Nephron (organoid): Measurements from ENCODE around the gene JAKMIP1.

Source experiments
- H3K27ac Mint-ChIP-seq, 3 experiments: 2 replicates each; pipeline ENCODE4 v1.8.0; 2020; ENCODE audit warnings: mixed read lengths in 3 of 3, mild to moderate bottlenecking in 2 of 3, moderate library complexity in 1 of 3
- H3K27me3 Mint-ChIP-seq: 2 replicates; pipeline ENCODE4 v1.8.0; 2021; ENCODE audit warnings: low read depth, mild to moderate bottlenecking, moderate library complexity, mixed read lengths
- H3K36me3 Mint-ChIP-seq: 2 replicates; pipeline ENCODE4 v1.8.0; 2020; ENCODE audit warnings: low read depth, mixed read lengths
- H3K4me1 Mint-ChIP-seq: 2 replicates; pipeline ENCODE4 v1.8.0; 2020; ENCODE audit warnings: mixed read lengths
- H3K4me3 Mint-ChIP-seq, 3 experiments: 2 replicates each; pipeline ENCODE4 v1.8.0; 2020; ENCODE audit warnings: mild to moderate bottlenecking in 3 of 3, mixed read lengths in 3 of 3, moderate library complexity in 2 of 3
- H3K9me3 Mint-ChIP-seq: 2 replicates; pipeline ENCODE4 v1.8.0; 2020; ENCODE audit warnings: mixed read lengths
- TF ChIP-seq, protein P1 (sequence below), 3 experiments: fragments of 200-600 bp; sonication (generic); IDR thresholded peaks; one replicate each; pipeline ENCODE4 v1.5.0; 2021; ENCODE audit warnings: antibody characterized with exemption in 3 of 3; ENCODE audit not compliant: unreplicated experiment in 3 of 3

JAKMIP1 gene

DNA sequence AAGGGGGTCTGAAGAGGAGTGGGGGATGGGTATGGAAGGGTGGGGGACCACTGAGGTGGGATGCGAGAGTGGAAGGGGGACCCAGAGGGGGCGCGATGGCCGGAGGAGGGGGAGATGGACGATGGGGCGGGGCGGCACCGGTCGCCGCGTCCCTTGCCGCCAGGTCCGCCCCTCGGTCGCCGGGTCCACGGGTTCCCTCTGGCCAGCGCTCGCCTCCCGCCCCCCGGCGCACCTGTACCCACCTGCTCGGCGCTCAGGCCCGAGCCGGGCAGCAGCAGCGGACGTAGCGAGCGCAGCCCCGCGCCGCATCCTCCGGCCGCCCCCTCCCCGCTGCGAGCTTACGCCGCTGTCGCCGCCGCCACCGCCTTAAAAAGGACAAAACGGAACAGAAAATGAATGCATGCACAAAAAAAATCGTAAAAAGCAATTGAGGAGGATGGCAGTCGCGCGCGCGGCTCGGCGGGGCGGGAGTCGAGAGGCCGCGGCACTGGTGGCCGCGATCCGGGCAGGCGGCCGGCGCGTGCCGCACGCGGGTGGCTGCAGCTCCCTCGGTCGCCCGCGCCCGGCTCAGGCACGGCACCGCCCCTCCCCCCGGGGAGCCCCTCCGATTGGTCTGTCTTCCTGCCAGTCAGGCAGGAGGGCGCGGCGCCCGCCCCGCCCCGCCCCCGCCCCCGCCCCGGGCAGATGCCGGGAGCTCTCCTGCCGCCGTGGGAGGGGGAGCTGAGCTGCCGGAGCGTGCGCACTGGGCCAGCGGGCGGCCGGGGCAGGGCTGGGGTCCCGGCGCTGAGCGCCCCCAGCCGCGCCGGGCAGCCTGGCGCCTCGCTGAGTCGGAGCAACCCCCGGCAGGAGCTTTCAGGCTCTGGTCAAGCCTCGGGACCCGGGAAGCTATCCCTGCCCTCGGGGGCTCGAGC is at the start of gene JAKMIP1:
Gene JAKMIP1, minus strand, starts transcription at position 539 of the 911 bp plus-strand sequence. CDS start 87,699 bp downstream, outside the sequence.
- Mint-ChIP-seq H3K27me3 (peaks cover 81% of the 10 kb centered on the region), H3K36me3 (no peaks in the 10 kb centered on the region), H3K4me3 (peak within 1 kb of the TSS; percentile 75 to 81 (median 81)), H3K27ac (no peak within 1 kb of the TSS), H3K4me1 (no peaks in the 10 kb centered on the region), H3K9me3 (peaks cover 8% of the 10 kb centered on the region)
- TF ChIP-seq, protein P1, sequence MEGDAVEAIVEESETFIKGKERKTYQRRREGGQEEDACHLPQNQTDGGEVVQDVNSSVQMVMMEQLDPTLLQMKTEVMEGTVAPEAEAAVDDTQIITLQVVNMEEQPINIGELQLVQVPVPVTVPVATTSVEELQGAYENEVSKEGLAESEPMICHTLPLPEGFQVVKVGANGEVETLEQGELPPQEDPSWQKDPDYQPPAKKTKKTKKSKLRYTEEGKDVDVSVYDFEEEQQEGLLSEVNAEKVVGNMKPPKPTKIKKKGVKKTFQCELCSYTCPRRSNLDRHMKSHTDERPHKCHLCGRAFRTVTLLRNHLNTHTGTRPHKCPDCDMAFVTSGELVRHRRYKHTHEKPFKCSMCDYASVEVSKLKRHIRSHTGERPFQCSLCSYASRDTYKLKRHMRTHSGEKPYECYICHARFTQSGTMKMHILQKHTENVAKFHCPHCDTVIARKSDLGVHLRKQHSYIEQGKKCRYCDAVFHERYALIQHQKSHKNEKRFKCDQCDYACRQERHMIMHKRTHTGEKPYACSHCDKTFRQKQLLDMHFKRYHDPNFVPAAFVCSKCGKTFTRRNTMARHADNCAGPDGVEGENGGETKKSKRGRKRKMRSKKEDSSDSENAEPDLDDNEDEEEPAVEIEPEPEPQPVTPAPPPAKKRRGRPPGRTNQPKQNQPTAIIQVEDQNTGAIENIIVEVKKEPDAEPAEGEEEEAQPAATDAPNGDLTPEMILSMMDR (IDR thresholded peaks at IDR 0.05; ENCODE audit: unreplicated experiment in 3 of 3): no peak

DNA sequence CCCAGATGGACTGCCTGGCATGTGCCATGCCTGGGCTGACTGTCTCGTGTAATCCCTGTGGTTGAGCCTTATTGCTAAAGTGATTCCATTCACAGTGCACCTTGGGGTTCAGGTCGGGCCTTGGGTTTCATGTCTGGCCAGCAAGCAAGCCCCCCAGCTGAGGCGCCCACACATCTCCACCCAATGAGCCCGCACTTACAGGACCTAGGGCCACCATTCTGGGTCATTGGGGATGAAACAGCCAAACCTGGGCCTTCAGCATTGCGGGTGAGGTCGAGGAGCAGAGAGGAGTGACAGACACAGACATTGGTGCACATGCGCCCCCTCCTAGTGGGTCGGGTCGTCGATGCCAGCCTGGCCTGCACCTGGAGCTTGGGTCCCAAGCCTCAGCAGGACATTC is 48.0 kb upstream of the JAKMIP1 start:
- TF ChIP-seq, protein P1 (IDR thresholded peaks at IDR 0.05; ENCODE audit: unreplicated experiment in 3 of 3): no peak
- H3K4me3 Mint-ChIP-seq: no peak overlapping the region
- H3K4me1 Mint-ChIP-seq: no peaks in the 10 kb centered on the region
- peaks cover 70% of the 10 kb centered on the region for H3K27me3 Mint-ChIP-seq
- H3K27ac Mint-ChIP-seq: no peak overlapping the region
- H3K9me3 Mint-ChIP-seq: peaks cover 4% of the 10 kb centered on the region
- no peaks in the 10 kb centered on the region for H3K36me3 Mint-ChIP-seq

DNA sequence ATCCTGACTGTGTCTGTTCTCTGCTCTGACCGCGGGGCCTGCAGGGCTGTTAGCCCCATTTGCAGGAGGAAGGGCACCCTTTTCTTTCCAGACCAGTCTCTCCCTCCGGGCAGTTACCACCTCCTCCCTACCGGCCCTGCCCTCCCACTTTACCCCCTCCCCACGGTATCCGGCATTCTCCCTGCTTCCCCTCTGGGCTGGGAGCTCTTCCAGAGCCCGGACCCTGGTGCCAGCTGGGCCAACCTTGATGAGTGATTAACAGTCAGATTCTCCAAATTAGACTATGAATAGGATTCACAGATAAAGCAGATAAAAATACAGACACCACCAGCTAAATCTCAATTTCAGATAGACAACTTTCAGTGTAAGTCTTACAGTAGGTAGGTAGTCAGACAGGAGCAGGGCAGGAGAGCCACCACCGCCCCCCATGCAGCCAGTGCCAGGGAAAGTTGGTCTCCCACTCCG is 45.9 kb upstream of the JAKMIP1 start:
- H3K27ac Mint-ChIP-seq: no peak overlapping the region
- peaks cover 4% of the 10 kb centered on the region for H3K9me3 Mint-ChIP-seq
- no peaks in the 10 kb centered on the region for H3K4me1 Mint-ChIP-seq
- no peaks in the 10 kb centered on the region for H3K36me3 Mint-ChIP-seq
- no peak overlapping the region for H3K4me3 Mint-ChIP-seq
- H3K27me3 Mint-ChIP-seq: peaks cover 85% of the 10 kb centered on the region
- TF ChIP-seq, protein P1 (IDR thresholded peaks at IDR 0.05; ENCODE audit: unreplicated experiment in 3 of 3): no peak

DNA sequence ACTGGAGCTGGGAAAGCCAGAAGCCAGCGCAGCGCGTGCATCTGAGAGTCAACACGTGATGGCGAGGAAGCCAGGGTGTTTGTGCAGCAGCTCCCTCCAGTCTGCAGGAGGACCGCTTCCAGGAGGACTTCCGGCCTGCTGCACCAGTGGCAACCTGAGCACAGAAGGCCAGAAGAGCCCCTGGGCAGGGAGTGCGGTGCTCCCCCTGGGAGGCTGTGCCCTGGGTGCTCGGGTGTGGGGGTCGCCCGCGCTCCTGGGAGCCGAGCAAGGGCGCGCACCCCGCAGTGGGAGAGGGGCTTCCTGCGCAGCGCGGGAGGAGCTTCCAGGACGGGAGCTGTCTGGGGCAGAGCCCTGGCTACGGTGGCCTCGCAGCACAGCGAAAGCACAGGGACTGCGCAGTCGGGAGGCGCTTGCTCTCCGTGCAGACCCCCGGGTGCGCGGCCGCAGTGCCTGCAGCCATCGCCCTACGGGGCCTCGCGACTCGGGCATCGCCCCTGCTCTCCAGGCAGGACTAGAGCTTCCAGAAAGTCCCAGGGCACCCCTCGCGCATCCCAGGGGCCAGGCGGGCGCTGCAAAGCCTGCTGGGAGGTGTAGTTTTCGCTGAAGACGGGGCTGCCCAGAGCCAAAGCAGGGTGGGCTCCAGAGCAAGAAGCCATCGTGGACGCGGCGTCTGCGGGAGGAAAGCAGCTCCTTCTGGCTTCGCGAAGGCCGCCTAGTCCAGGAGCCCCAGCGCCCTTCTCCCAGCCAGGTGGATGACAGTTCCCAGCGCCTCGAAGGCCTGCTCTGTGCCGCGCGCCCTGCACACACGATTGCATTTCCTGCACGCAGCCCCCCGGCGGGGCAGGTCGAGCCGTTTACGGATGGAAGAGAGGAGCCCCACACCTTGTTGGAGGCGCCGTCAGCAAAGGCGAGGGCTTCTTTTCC is 45.2 kb upstream of the JAKMIP1 start:
- TF ChIP-seq, protein P1 (IDR thresholded peaks at IDR 0.05; ENCODE audit: unreplicated experiment in 3 of 3): no peak
- H3K36me3 Mint-ChIP-seq: no peaks in the 10 kb centered on the region
- no peak overlapping the region for H3K27ac Mint-ChIP-seq
- H3K9me3 Mint-ChIP-seq: peaks cover 4% of the 10 kb centered on the region
- H3K4me3 Mint-ChIP-seq: no peak overlapping the region
- H3K4me1 Mint-ChIP-seq: no peaks in the 10 kb centered on the region
- peaks cover 81% of the 10 kb centered on the region for H3K27me3 Mint-ChIP-seq

DNA sequence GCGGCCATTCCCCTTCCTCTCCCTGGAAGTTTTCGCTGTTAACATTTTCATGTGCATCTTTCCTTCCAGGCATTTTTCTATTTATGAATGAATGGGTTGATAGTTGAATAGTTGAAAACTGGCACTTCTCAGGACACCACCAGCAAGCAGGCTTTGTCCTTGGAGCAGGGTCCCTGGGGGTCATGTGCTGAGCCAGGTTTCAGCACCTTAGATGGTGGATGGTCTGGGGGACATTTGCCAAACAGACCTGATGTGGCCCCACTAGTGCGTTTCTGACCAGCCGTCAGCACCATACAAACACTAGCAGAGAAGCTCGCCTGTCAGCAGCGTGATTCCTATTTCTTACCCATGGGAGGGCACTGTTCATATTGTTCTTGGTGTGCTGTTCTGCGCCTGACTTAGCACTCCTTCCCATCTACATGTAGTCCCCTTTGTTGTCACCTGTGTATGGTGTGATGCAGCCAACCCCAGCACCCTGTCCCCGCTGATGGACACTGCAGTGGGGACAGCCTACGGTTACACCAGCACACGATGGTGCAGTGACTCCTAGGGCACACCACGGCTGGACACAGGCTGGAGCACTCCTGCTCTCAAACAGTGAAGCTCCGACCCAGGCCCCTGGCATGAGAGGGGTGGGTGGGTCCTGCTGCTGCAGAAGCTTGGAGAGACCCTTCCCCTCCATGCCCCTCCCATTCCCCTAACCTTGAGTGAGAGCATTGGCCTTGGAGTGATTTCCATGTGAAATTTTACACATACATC is 42.1 kb upstream of the JAKMIP1 start:
- Mint-ChIP-seq H3K27me3 (peaks cover 57% of the 10 kb centered on the region), H3K36me3 (no peaks in the 10 kb centered on the region), H3K4me1 (no peaks in the 10 kb centered on the region), H3K4me3 (no peak overlapping the region), H3K9me3 (peaks cover 4% of the 10 kb centered on the region), H3K27ac (no peak overlapping the region)
- TF ChIP-seq, protein P1 (IDR thresholded peaks at IDR 0.05; ENCODE audit: unreplicated experiment in 3 of 3): no peak
